ENCODE data around the gene ACP6.
A peak's percentile ranks its signal among the peaks of the same experiment; 100 is the strongest.

ACP6 gene

GRCh38 chr1:147628441-147628840, 41.9 kb downstream of the ACP6 start:
- H3K4me3 ChIP-seq (ENCODE audit: low read depth, low read length), result no peak overlapping the region
- TF ChIP-seq, protein P1, sequence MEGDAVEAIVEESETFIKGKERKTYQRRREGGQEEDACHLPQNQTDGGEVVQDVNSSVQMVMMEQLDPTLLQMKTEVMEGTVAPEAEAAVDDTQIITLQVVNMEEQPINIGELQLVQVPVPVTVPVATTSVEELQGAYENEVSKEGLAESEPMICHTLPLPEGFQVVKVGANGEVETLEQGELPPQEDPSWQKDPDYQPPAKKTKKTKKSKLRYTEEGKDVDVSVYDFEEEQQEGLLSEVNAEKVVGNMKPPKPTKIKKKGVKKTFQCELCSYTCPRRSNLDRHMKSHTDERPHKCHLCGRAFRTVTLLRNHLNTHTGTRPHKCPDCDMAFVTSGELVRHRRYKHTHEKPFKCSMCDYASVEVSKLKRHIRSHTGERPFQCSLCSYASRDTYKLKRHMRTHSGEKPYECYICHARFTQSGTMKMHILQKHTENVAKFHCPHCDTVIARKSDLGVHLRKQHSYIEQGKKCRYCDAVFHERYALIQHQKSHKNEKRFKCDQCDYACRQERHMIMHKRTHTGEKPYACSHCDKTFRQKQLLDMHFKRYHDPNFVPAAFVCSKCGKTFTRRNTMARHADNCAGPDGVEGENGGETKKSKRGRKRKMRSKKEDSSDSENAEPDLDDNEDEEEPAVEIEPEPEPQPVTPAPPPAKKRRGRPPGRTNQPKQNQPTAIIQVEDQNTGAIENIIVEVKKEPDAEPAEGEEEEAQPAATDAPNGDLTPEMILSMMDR (IDR thresholded peaks at IDR 0.05; ENCODE audit: low read depth, low read length), result no peak

DNA sequence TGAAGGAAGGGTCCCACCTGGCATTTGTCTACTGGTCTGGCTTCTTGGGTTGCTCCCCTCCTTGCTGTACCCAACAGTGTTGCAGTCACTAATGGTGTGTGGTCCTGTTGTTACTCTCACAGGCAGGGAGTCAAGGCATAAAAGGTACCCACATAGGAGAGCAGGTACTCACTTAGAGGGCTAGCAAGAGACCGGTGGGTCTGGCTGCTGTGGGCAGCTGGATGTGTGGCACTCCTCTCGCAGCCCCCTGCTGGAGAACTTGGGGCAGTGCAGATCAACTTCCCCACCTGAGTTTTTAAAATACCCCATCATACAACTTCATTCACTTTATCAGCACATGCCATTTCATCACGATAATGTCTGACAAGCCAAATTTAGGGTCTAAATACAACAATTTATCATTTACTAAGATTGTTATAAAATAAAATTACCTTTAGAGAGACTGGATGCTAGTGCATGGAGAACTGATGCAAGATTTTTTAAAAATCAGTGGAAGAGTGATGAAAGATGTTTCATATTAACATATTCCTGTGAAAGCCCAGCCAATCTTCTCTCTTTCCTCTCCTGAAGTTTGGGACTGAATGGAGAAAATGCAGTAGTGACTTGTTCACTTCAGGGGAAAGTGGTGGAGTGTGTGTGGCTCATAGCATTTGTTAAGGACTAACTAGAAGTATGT, 42.8 kb downstream of the ACP6 start:
- TF ChIP-seq, protein P1 (IDR thresholded peaks at IDR 0.05; ENCODE audit: low read depth, low read length), result peak; percentile 88
- H3K4me3 ChIP-seq (ENCODE audit: low read depth, low read length), result no peak overlapping the region

GRCh38 chr1:147626739-147627138, 43.6 kb downstream of the ACP6 start:
- TF ChIP-seq, protein P1 (IDR thresholded peaks at IDR 0.05; ENCODE audit: low read depth, low read length), result no peak
- H3K4me3 ChIP-seq (ENCODE audit: low read depth, low read length), result no peak overlapping the region

DNA sequence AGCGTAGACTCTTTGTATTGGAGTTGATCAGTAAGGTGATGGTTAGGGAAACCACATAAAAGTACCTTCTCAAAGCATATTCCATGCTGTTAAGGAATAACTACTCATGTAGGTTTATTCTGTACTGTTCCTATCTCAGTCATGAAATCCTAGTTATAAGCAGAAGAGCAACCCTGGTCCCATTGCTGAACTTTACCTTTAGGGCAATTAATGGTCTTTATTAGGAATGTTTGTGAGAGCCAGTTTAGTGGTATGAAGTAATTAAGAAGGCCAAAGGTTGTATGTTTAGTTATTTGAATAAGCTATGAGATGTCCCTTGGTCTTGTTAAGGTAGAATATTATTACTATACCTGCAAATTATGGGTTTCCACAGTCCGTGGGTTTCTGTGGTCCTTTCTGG, 44.0 kb downstream of the ACP6 start:
- H3K4me3 ChIP-seq (ENCODE audit: low read depth, low read length), result no peak overlapping the region
- TF ChIP-seq, protein P1 (IDR thresholded peaks at IDR 0.05; ENCODE audit: low read depth, low read length), result no peak

DNA sequence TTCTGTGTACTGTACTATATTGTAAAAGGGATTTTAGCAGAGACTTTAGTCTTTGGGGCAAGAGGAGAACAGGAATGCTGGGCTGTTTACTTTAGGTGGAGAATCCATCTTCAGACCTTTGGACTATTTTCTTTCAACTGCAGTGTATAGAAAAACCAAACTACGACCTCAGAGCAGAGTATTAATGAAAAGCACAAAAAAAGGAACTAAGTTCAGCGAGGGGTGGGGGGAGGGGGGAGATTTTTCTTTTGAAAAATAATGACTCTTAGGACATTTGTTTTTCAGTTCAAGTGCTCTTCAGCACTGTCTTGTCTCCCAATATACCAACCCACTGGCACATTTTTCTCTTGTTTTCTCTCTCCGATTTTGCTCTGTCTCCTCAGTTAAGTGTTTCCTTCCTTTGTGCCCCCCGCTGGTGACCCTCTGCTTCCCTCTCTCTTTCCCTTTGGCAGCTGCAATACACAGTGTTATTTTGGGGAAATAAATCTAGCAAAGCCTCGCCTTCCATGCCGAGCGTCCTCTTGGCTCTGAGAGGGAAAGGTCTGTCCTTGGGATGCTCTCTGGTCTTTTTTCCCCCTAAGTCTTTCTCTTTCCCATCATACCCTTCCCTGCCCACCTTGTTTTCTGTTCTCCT, 44.8 kb downstream of the ACP6 start:
- TF ChIP-seq, protein P1 (IDR thresholded peaks at IDR 0.05; ENCODE audit: low read depth, low read length), result no peak
- H3K4me3 ChIP-seq (ENCODE audit: low read depth, low read length), result no peak overlapping the region

DNA sequence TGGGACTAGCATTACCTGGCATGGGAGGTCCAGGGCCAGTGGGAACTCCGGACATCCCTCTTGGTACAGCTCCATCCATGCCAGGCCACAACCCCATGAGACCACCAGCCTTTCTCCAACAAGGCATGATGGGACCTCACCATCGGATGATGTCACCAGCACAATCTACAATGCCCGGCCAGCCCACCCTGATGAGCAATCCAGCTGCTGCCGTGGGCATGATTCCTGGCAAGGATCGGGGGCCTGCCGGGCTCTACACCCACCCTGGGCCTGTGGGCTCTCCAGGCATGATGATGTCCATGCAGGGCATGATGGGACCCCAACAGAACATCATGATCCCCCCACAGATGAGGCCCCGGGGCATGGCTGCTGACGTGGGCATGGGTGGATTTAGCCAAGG, 45.8 kb downstream of the ACP6 start:
- TF ChIP-seq, protein P1 (IDR thresholded peaks at IDR 0.05; ENCODE audit: low read depth, low read length), result no peak
- H3K4me3 ChIP-seq (ENCODE audit: low read depth, low read length), result no peak overlapping the region

GRCh38 chr1:147624011-147624410, 46.3 kb downstream of the ACP6 start:
- TF ChIP-seq, protein P1 (IDR thresholded peaks at IDR 0.05; ENCODE audit: low read depth, low read length), result no peak
- no peak overlapping the region for H3K4me3 ChIP-seq (ENCODE audit: low read depth, low read length)

Data from WI38 (cell line).